ENCODE data around the gene ANKRD9.

The ANKRD9 gene

DNA sequence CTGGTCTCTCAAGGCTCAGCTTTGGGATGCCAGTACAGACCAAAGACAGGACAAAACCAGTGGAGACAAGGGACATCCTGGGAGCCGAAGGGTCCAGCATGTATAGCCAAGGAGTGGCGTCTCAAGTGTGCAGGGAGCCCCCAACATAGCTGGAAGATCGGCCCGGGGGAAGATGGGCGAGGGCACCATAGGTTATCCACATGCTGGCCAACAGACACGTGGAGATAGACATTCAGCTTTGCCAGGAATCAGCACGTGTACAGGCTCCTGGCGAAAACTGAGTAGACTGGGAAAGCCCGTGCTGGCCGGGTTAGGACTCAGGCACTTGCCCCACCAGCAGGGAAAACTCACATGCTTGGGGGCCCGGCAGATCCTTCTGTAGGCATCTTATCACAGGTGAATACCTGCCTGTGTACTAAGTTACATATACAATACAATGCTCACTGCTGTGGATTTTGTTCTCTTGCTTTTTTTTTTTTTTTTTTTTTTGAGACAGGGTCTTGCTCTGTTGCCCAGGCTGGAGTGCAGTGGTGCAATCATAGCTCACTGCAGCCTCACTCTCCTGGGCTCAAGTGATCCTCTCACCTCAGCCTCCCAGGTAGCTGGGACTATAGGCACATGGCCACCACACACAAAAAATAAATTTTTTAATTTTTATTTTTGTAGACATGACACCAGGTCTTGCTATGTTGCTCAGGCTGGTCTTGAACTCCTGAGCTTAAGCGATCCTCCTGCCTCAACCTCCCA is 5.6 kb upstream of the ANKRD9 start:
- Histone ChIP-seq H3K4me3 (ENCODE audit: low read depth, low read length) (no peak overlapping the region), H3K4me1 (ENCODE audit: control insufficient read depth, insufficient read depth, low read length) (no peaks in the 10 kb centered on the region), H3K27me3 (ENCODE audit: control insufficient read depth, insufficient read depth, low read length) (peaks cover 7% of the 10 kb centered on the region), H3K9ac (ENCODE audit: low read depth, low read length) (no peak overlapping the region), H3K9me3 (ENCODE audit: control insufficient read depth, insufficient read depth, low read length) (no peaks in the 10 kb centered on the region), H3K36me3 (ENCODE audit: control insufficient read depth, insufficient read depth, low read length) (no peaks in the 10 kb centered on the region)

DNA sequence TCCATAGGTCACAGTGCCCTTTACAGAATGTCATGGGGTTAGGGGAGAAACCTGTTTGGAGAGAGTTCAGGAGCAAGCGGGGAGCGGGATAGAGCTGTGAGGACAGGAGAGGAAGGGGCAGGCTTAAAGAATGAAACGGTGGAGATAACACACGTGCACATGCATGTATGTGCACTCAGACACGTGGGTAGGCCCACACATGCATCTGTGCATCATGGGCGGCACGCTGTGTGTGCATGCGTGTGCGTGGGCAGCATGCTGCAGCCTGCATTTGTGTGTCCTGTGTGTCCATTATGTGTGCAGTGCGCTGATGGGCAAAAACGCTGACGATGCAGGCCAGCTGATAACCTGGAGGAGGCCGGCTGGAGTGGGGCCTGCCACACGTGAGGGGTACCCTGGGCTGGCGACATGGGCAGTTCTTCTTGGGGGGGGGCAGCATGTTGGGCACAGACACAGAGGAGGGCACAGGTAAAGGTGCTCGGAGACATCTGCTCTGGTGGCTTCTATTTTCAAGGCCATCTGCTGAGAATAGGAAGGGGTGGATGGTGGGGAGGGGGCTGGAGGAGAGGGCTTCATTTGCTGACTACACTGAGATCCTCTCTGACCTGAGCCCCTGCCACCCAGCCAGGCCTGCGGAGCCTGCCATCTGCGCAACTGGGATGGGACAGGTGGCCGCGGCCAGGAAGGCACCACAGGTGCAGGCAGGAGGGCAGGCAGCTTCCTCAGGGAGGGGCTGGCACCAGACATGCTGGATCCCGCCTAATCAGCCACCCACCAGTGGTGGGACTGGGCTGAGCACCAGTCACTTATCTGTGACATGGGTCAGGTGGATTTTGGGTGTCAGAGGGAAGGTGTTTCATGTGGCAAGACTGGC is 4.6 kb upstream of the ANKRD9 start:
- H3K9me3 ChIP-seq (ENCODE audit: control insufficient read depth, insufficient read depth, low read length), result no peaks in the 10 kb centered on the region
- no peaks in the 10 kb centered on the region for H3K4me1 ChIP-seq (ENCODE audit: control insufficient read depth, insufficient read depth, low read length)
- H3K4me3 ChIP-seq (ENCODE audit: low read depth, low read length), result no peak overlapping the region
- H3K27me3 ChIP-seq (ENCODE audit: control insufficient read depth, insufficient read depth, low read length), result peaks cover 7% of the 10 kb centered on the region
- no peaks in the 10 kb centered on the region for H3K36me3 ChIP-seq (ENCODE audit: control insufficient read depth, insufficient read depth, low read length)
- H3K9ac ChIP-seq (ENCODE audit: low read depth, low read length), result no peak overlapping the region

DNA sequence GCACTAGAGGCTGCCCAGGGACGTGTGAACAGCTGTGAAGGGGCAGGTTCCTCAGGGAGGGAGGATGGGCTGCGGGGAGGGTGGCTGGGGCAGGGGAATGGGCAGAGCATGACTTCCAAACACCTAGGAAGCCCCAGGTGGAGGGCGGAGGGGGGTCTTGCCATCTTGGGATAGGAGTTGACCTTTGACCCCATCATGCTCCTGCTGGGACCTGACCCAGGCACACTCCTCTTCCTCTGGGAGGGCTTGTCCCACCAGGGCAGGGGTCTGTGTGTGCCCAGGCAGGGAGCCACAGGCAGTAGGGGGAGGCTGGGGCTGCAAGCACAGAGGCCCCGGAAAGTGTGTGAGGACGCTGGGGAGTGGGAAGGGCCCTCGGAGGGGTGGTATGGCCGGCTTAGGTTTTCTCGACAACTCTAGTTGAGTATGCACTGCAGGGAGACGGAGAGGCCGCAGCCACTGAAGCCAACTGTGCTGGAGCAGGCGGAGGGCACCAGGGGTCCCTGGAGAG is 3.3 kb upstream of the ANKRD9 start:
- H3K4me3 ChIP-seq (ENCODE audit: low read depth, low read length), result no peak overlapping the region
- no peak overlapping the region for H3K9ac ChIP-seq (ENCODE audit: low read depth, low read length)
- no peaks in the 10 kb centered on the region for H3K9me3 ChIP-seq (ENCODE audit: control insufficient read depth, insufficient read depth, low read length)
- H3K4me1 ChIP-seq (ENCODE audit: control insufficient read depth, insufficient read depth, low read length), result peaks cover 3% of the 10 kb centered on the region
- peaks cover 3% of the 10 kb centered on the region for H3K27me3 ChIP-seq (ENCODE audit: control insufficient read depth, insufficient read depth, low read length)
- H3K36me3 ChIP-seq (ENCODE audit: control insufficient read depth, insufficient read depth, low read length), result no peaks in the 10 kb centered on the region

DNA sequence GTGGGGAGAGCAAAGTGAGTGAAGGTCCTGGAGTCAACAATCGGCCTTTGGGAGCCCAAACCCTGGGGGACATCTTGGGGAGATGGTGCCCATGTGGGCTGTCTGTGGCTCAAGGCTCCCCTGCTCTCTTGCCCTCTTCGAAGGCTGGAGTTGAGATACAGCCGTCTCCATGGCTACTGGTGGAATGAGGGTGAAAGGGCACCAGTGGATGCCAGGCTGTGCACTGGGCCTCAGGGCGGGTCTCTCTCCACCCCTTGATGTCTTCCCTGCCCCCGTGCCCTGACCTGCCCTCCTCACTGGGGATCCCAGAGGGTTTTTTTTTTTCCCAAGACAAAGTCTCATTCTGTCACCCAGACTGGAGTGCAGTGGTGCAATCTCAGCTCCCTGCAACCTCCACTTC is 2.0 kb upstream of the ANKRD9 start:
- no peaks in the 10 kb centered on the region for H3K9me3 ChIP-seq (ENCODE audit: control insufficient read depth, insufficient read depth, low read length)
- H3K9ac ChIP-seq (ENCODE audit: low read depth, low read length), result no peak overlapping the region
- H3K4me3 ChIP-seq (ENCODE audit: low read depth, low read length), result no peak overlapping the region
- H3K4me1 ChIP-seq (ENCODE audit: control insufficient read depth, insufficient read depth, low read length), result peaks cover 3% of the 10 kb centered on the region
- H3K27me3 ChIP-seq (ENCODE audit: control insufficient read depth, insufficient read depth, low read length), result no peaks in the 10 kb centered on the region
- peaks cover 6% of the 10 kb centered on the region for H3K36me3 ChIP-seq (ENCODE audit: control insufficient read depth, insufficient read depth, low read length)

DNA sequence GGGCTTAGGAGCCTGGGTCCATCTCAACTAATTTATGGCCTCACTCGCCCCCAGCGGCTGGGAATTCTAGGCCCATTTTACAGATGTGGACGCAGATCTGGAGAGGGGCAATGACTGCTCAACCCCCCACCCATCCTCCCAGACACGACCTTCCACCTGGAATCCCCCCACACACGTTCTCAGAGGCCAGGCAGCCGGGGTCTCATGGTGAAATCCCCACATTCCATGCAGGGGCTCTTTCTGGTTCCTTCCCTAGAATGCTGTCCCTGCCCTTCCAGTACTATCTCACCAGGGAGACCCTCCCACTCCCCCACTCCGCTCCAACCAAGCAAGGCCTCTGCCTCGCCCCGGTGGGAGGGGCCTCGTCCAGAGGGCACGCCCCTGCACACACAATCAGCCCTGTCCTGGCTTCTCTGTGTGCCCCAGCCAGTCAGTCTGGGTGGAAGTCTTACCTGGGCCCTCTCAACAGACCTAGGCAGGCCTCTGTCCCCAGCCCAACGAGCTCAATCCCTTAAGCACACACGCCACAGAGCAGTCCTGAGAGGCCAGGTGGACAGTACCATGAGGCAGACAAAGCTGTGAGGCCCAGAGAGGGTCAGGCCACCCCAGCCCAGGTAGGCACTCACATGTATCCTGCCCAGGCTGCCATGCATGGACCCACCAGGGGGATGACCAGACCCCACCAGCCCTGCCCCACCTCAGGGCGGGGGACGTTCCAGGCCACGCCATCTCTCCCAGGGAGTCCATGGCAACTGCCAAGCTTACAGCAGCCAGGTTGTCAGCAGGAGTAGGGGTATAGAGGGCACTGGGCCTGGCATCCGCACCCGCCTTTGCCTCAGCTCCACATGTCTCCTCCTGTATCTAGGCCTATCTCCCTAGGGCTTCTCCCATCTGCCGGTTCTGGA is 1.3 kb upstream of the ANKRD9 start:
- H3K4me1 ChIP-seq (ENCODE audit: control insufficient read depth, insufficient read depth, low read length), result peaks cover 3% of the 10 kb centered on the region
- H3K4me3 ChIP-seq (ENCODE audit: low read depth, low read length), result peak overlapping the region; percentile 68
- H3K36me3 ChIP-seq (ENCODE audit: control insufficient read depth, insufficient read depth, low read length), result peaks cover 10% of the 10 kb centered on the region
- no peaks in the 10 kb centered on the region for H3K9me3 ChIP-seq (ENCODE audit: control insufficient read depth, insufficient read depth, low read length)
- H3K27me3 ChIP-seq (ENCODE audit: control insufficient read depth, insufficient read depth, low read length), result no peaks in the 10 kb centered on the region
- no peak overlapping the region for H3K9ac ChIP-seq (ENCODE audit: low read depth, low read length)

DNA sequence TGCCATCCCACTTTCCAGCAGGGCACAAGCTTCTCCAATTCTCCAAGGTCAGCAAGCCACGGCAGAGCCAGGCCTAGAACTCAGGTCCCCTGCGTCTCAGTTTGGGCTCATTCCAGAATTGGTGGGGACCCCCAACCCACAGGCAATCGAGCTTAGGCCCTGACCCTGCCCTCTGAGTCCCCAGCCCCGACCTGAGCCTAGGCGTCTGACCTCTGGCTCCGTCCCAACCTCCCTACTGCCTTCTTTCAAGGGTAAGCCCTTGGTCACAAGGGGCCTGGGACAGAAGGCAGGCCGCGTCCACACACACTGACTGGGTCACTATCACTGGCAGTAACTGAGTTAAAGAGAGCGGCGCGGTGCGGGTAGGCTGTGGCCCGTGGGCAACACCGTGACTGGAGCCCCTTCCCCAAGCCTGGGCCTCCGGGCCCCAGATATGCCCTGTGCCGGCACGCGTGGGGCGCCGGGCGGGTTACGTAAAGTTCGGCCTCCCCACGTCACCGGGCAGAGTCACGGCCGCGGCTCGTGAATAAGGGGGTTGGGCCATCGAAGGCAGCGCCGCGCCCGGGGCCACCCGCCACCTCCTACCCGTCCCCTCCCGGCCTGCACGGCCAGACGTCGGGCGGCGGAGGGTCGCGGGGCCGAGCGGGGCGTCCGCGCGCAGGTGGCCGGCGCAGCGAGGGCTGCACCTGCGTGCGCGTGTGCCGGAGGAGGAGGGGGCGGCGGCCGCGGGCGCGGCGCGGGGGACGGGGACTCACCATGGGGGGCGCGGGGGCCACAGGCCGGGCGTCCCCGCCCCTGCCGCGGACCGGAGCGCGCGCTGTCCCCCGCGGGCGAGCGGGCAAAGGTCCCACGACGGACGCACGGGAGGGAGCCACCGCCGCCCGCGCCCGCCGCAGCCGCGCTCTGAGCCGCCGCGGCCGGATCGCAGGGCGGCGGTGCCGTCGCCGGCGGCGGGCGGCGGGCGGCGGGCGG is 516 bp downstream of the ANKRD9 start:
- H3K9me3 ChIP-seq (ENCODE audit: control insufficient read depth, insufficient read depth, low read length), result no peaks in the 10 kb centered on the region
- no peak overlapping the region for H3K9ac ChIP-seq (ENCODE audit: low read depth, low read length)

DNA sequence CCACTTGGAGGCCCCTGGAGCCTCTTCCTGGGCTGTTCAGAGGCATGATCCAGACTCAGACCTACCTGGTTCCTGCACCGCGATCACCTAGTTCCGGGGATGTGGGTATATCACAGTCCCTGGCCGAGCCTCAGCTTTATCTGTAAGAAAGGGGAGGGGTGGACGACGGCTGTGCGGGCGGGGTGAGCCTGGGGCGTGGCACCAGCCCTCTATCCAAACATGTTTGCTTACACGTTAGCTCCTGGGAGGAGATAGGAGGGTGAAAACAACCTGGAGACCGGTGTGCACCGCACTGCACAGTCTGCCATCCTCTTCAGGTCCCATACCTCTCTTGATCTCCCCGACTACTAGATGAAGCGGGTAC is 1.2 kb downstream of the ANKRD9 start:
- peaks cover 3% of the 10 kb centered on the region for H3K4me1 ChIP-seq (ENCODE audit: control insufficient read depth, insufficient read depth, low read length)
- H3K9me3 ChIP-seq (ENCODE audit: control insufficient read depth, insufficient read depth, low read length), result no peaks in the 10 kb centered on the region
- H3K4me3 ChIP-seq (ENCODE audit: low read depth, low read length), result peak overlapping the region; percentile 62
- peaks cover 10% of the 10 kb centered on the region for H3K36me3 ChIP-seq (ENCODE audit: control insufficient read depth, insufficient read depth, low read length)
- no peaks in the 10 kb centered on the region for H3K27me3 ChIP-seq (ENCODE audit: control insufficient read depth, insufficient read depth, low read length)
- H3K9ac ChIP-seq (ENCODE audit: low read depth, low read length), result no peak overlapping the region

More for the DNA sequence above, 516 bp downstream of the ANKRD9 start:
- Histone ChIP-seq H3K4me1 (ENCODE audit: control insufficient read depth, insufficient read depth, low read length) (peaks cover 3% of the 10 kb centered on the region), H3K4me3 (ENCODE audit: low read depth, low read length) (peak overlapping the region; percentile 62), H3K36me3 (ENCODE audit: control insufficient read depth, insufficient read depth, low read length) (peaks cover 10% of the 10 kb centered on the region), H3K27me3 (ENCODE audit: control insufficient read depth, insufficient read depth, low read length) (no peaks in the 10 kb centered on the region)

DNA sequence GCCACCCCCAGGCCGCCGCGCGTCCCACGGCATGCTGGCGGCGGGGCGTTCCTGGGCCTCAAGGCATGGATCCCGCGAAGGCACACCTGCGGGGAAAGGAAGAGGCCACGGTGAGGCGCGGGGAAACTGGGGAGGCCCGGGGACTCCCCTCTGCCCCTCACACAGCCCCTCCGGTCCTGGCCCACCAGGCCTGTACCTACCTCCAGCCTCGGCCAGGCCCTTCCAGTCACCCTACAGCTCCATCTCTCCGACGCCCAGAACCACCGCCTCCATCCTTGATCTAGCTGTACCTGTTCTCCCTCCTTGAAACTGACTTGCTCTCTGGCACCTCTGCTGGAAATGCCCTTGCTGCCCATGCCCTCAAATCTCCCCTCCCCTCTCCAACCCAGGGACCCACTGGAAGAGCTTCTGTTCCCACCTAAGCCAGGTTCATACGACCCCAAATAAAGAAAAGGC is 1.7 kb downstream of the ANKRD9 start:
- Histone ChIP-seq H3K27me3 (ENCODE audit: control insufficient read depth, insufficient read depth, low read length) (no peaks in the 10 kb centered on the region), H3K36me3 (ENCODE audit: control insufficient read depth, insufficient read depth, low read length) (peaks cover 10% of the 10 kb centered on the region), H3K9ac (ENCODE audit: low read depth, low read length) (no peak overlapping the region), H3K4me1 (ENCODE audit: control insufficient read depth, insufficient read depth, low read length) (peaks cover 3% of the 10 kb centered on the region), H3K4me3 (ENCODE audit: low read depth, low read length) (peak overlapping the region; percentile 62), H3K9me3 (ENCODE audit: control insufficient read depth, insufficient read depth, low read length) (no peaks in the 10 kb centered on the region)

DNA sequence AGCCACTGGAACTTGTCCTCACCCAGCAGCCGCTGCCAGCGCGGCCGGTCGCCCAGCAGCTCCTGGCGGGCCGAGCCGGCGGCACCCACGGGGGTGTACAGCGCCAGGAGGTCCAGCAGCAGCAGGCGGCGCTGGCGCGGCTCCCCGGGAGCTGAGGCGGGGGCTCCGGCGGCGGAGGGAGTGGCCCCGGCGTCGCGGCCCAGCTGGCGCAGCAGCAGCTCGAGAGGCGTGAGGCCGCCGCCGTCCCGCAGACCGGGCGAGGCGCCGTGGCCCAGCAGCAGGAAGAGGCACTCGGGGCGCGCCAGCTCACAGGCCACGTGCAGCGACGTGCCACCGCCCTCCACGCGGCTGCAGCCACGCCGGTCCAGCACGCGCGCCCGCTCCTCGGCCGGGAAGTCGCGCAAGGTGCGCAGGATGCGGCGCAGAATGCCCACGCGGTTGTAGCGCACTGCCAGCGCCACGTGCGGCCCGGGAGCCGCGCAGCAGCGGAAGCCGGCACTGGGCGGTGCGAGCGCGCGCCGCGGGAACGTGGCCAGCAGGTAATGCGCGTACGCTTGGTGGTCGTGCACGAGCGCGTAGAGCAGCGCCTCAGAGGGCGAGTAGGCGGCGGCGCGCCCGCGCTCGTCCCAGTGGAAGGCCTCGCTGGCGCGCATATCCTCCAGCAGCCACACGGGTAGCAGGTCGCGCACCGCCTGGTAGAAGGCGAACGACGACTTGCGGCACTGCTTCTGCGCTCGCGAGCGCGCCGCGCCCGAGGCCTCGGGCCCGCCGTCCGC is 2.3 kb downstream of the ANKRD9 start:
- no peak overlapping the region for H3K9ac ChIP-seq (ENCODE audit: low read depth, low read length)

DNA sequence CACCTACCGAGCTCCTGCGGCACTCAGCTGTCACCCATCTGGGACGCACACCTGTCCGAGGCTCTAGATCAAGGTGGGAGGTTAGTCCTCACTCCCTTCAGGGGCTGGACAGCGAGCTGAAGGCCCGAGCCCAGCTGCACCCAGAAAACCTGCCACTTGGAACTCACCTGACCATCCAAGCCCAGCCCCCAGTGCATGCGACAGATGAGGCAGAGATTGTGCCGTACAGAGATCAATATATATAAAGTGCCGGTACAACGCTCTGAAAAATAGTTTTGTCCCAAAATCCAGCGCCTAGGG is 3.0 kb downstream of the ANKRD9 start:
- Histone ChIP-seq H3K4me3 (ENCODE audit: low read depth, low read length) (no peak overlapping the region), H3K9me3 (ENCODE audit: control insufficient read depth, insufficient read depth, low read length) (no peaks in the 10 kb centered on the region), H3K36me3 (ENCODE audit: control insufficient read depth, insufficient read depth, low read length) (peaks cover 10% of the 10 kb centered on the region), H3K9ac (ENCODE audit: low read depth, low read length) (no peak overlapping the region), H3K4me1 (ENCODE audit: control insufficient read depth, insufficient read depth, low read length) (peaks cover 3% of the 10 kb centered on the region), H3K27me3 (ENCODE audit: control insufficient read depth, insufficient read depth, low read length) (no peaks in the 10 kb centered on the region)

More for the DNA sequence above, 2.3 kb downstream of the ANKRD9 start:
- Histone ChIP-seq H3K9me3 (ENCODE audit: control insufficient read depth, insufficient read depth, low read length) (no peaks in the 10 kb centered on the region), H3K4me3 (ENCODE audit: low read depth, low read length) (no peak overlapping the region), H3K36me3 (ENCODE audit: control insufficient read depth, insufficient read depth, low read length) (peaks cover 10% of the 10 kb centered on the region), H3K4me1 (ENCODE audit: control insufficient read depth, insufficient read depth, low read length) (peaks cover 3% of the 10 kb centered on the region), H3K27me3 (ENCODE audit: control insufficient read depth, insufficient read depth, low read length) (no peaks in the 10 kb centered on the region)

Measured in iPS-15b (cell line).